Tibial nerve (tissue), 3 donors: ENCODE results near the gene PCDHGB4.

Source experiments
- POLR2A ChIP-seq, 2 donors: fragments of 450-650 bp; IDR thresholded peaks; one replicate each; pipeline ENCODE4 v1.6.1; 2017; ENCODE audit warnings: antibody characterized with exemption in 2 of 2, mild to moderate bottlenecking in 2 of 2, moderate library complexity in 2 of 2
- TF ChIP-seq, protein P1 (sequence below), 5 experiments: fragments of 200-600 bp in 3 of 5; fragments of 450-650 bp in 2 of 5; sonication (generic) in 3 of 5; IDR thresholded peaks; one replicate each; pipeline ENCODE4 v1.5.1; 2016 to 2019; ENCODE audit warnings: antibody characterized with exemption in 5 of 5, mild to moderate bottlenecking in 3 of 5, moderate library complexity in 2 of 5

GRCh38 chr5:141399555-141400258 is 12.2 kb downstream of the PCDHGB4 start:
- TF ChIP-seq, protein P1, sequence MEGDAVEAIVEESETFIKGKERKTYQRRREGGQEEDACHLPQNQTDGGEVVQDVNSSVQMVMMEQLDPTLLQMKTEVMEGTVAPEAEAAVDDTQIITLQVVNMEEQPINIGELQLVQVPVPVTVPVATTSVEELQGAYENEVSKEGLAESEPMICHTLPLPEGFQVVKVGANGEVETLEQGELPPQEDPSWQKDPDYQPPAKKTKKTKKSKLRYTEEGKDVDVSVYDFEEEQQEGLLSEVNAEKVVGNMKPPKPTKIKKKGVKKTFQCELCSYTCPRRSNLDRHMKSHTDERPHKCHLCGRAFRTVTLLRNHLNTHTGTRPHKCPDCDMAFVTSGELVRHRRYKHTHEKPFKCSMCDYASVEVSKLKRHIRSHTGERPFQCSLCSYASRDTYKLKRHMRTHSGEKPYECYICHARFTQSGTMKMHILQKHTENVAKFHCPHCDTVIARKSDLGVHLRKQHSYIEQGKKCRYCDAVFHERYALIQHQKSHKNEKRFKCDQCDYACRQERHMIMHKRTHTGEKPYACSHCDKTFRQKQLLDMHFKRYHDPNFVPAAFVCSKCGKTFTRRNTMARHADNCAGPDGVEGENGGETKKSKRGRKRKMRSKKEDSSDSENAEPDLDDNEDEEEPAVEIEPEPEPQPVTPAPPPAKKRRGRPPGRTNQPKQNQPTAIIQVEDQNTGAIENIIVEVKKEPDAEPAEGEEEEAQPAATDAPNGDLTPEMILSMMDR (IDR thresholded peaks at IDR 0.05): no peak
- no peak for TF ChIP-seq POLR2A (IDR thresholded peaks at IDR 0.05)
